ENCODE data around the gene CDC23. TPM values are rescaled to one million over a fixed set of nuclear protein-coding genes. Genes with fewer than 3 reads are reported as not detected.
"Not testable (repeated sequence)": the region's sequence is repeated elsewhere in the genome, so short reads cannot be mapped to it uniquely, and the experiment has no call there.

The CDC23 gene
- total RNA-seq, 1 donor from 2014 or later: 18.1 TPM

DNA sequence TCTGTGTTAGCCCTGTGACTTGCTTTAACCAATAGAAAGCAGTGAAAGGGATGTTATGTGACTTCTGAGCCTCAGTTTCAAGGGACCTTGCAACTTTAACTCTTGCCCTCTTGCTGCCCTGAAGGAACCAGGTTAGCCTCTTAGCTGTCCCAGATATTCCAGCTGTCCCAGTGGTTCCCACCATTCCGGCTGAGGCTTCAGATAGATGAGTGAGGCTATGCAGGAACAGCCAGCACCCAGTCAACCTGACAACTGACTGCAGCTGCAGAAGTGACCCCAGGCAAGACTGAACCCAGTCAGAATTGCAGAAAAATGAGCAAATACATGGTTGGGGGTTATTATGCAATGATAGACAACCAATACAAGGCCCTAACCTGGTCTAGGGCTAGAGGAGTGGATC is 10.4 kb upstream of the CDC23 start:
- DNase-seq (ENCODE audit: low spot score): no peak

DNA sequence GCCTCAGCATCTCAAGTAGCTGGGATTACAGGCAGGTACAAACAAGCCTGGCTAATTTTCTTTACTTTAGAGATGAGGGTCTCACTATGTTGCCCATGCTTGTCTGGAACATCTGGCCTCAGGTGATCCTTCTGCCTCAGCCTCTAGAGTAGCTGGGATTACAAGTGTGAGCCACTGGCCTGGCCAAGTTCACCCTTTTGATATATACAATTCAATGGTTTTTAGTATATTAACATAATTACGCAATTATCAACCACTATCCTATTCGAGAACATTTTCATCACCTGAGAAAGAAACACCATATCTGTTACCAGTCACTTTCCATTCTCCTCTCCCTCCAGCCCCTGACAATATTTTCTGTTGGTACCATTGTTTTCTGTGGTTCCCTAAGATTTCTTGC is 3.7 kb upstream of the CDC23 start:
- DNase-seq (ENCODE audit: low spot score): no peak

DNA sequence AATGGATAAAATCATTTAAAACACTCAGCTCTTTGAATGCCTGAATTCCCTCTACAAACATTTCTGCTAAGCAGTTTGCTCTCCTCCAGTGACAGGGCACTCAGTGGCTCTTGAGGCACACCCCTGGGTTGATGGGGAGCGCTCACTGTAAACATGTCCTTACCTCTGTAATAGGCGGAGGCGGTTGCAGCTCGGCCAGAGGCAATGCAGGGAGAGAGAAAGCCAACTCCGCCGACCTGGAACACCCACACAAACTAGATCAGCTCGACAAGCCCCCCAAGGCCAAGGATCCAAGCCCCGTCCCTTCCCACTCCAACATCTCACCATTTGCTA is 329 bp downstream of the CDC23 start:
- DNase-seq (ENCODE audit: low spot score): no peak

DNA sequence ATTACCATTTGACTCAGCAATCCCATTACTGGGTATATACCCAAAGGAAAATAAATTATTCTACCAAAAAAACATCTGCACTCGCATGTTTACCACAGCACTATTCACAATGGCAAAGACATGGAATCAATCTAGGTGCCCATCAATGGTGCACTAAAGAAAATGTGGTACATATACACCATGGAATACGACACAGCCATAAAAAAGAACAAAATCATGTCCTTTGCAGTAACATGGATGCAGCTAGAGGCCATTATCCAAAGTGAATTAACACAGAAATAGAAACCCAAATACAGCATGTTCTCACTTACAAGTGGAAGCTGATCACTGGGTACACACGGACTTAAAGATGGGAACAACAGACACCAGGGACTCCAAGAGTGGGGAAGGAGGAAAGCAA is 2.1 kb downstream of the CDC23 start:
- no peak for DNase-seq (ENCODE audit: low spot score)

DNA sequence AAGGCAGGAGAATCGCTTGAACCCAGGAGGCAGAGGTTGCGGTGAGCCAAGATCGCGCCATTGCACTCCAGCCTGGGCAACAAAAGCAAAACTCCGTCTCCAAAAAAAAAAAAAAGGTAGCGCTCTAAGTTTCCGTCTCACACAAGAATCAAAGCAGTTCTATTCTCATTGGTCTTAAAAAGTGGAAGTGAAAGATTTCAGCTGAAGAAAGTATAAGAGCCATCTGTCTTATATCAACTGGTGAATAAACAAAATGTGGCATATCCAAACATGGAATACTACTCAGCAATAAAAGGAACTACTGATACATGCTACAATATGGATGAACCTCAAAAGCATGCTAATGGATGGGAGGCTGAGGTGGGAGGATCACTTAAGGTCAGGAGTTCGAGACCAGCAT is 19.3 kb downstream of the CDC23 start:
- DNase-seq (ENCODE audit: low spot score): not testable (repeated sequence)

DNA sequence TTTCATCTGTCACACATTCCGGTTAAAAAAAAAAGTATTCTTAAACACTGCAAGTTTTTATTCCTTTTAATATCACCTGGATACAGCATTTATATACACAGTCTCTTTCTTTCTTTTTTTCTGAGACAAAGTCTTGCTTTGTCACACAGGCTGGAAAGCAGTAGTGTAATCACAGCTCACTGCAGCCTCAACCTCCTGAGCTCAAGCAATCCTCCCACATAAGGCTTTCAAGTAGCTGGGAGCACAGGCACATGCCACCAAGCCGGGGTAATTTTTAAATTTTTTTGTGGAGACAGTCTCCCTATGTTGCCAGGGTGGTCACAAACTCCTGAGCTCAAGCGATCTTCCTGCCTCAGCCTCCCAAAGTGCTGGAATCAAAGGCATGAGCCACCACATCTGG is 20.3 kb downstream of the CDC23 start:
- no peak for DNase-seq (ENCODE audit: low spot score)

DNA sequence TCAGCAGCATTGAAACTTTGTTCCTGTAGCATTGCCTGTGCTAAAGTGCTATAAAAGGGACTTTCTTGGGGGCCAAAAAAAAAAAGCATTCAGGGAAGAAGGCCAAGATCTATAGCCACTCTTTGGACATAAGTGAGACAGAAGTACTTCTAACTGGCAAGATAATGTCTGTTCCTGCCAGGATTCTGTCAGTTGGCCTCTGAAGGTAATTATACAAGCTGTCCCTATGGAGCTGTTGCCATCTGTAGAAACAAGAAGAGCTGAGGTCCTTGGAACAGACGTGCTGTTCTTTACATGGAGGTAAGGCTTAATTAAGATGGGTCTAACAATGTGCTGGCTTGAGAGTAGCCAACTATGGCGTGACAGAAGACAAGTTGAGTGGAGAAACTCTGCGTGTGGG is 24.5 kb downstream of the CDC23 start:
- DNase-seq (ENCODE audit: low spot score): no peak

DNA sequence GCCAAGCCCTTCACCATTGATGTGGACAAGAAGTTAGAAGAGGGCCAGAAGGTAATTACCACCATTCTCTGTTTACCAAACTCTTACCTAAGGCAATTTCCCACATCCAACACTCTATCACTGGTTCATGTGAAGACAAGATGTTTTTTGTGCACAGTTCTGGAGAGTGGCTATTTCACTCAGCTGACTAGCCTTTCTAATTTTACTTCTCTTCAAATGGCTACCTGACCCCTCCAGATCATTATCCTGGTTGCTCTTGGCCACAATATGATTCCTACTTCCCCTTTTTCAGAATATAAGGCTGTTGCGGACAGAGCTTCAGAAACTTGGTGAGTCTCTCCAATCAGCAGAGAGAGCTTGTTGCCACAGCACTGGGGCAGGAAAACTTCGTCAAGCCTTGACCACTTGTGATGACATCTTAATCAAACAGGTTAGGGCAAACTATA is 27.1 kb downstream of the CDC23 start:
- DNase-seq (ENCODE audit: low spot score): no peak

DNA sequence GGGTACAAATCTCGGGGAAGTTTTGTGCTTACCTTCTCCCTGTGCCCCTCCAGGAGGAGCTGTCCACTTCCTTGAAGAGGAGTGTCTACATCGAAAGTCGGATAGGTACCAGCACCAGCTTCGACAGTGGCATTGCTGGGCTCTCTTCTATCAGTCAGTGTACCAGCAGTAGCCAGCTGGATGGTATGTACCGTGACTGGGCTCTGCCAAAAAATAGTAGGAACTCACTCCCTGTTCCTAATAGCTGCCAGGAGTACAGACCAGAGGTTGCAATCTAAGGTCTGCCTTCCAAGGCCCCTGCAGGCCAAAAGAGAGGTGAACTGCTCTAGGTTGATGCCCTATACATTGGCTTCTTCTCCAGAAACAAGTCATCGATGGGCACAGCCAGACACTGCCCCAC is 30.3 kb downstream of the CDC23 start:
- no peak for DNase-seq (ENCODE audit: low spot score)

DNA sequence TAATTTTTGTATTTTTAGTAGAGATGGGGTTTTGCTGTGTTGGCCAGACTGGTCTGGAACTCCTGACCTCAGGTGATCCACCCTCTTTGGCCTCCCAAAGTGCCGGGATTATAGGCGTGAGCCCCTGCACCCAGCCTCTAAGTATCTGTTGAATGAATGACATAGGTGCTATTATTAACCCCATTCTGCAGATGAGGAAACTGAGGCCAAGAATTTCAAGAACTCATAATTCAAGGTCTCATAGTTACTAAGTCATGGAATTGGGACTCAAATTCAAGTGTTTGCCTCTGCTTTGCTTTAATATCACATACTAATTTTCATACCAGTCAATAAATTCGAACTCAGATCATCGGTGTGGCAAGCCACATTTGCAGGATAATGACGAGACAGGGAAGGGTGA is 32.3 kb downstream of the CDC23 start:
- DNase-seq (ENCODE audit: low spot score): no peak

DNA sequence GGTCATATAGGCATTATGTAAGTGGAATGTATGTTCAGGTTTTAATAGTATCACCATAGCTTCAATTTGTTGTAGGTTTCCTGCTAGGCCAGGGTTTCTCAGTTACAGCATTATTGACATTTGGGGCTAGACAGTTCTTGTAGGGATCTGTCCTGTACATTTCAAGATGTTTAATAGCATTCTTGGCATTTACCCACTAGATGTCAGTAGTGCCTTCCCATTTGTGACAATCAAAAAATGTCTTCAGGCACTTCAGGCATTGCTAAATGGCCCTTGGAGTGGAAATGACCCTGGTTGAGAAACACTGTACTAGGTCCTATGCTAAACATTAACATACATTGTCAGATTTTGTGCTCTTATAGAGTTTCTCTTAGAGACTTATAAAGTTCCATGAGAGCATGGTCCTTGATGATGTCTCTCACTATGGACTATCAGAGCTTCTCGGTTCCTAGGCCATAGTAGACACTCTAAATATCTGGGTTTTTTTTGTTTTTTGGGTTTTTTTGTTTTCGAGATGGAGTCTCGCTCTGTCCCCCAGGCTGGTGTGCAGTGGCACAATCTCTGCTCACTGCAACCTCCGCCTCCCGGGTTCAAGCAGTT is 32.8 kb downstream of the CDC23 start:
- no peak for DNase-seq (ENCODE audit: low spot score)

DNA sequence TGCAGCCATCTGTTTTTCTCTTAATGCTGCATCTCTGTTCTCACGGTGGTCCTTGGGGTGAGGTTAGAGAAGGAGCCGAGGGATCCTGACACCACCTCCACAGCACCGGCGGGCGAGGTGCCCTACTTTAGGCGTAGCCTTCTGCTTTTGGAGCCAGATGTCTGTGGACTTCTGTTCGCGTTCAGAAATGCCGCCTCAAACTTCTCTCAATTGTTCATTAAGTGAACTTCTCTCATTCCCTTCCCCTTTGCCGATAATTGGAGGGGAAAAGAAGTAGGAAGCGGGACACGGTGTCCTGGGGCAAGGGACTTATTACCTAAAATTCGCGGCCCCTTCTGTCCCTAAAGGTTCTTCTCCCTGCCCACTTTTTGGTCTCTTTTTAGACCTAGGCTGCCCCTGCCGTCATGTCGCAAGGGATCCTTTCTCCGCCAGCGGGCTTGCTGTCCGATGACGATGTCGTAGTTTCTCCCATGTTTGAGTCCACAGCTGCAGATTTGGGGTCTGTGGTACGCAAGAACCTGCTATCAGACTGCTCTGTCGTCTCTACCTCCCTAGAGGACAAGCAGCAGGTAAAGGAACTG is 33.8 kb downstream of the CDC23 start:
- DNase-seq (ENCODE audit: low spot score): no peak

DNA sequence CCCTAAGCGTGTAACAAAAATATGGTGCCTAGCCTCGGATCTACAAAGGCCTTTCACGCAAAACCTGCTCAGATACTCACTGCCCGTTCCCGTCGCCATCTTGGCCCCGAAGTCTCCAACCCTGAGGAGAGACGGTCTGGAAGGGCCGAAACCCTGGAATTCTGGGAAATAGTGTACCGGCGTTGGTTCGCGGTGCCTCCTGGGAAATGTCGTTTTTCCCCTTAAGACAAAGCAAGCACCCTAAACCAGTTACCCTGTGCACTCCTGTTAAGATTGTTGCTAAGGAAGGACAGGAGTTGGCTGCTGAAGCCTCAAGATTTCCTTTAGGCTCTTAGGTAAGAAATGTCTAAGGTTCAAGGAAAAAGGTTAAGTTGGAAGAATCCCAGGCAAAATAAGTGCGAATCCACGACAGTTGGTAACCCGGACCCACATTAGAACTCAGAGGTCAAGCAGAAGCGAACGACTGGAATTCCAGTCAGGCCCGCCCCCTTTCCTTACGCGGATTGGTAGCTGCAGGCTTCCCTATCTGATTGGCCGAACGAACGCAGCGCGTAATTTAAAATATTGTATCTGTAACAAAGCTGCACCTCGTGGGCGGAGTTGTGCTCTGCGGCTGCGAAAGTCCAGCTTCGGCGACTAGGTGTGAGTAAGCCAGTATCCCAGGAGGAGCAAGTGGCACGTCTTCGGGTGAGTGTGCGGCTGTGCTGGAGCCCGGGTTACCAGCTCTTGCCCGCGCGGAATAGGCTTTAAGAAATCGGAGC is 34.4 kb downstream of the CDC23 start, which contains the start of the genes BRD8 and KIF20A:
Gene BRD8 (minus strand): TSS at position 115 of the 761 bp plus-strand sequence. CDS start 16 bp downstream, at position 99.
Gene KIF20A (plus strand): TSS at position 597 of the 761 bp plus-strand sequence. CDS start 569 bp downstream, outside the sequence.
- peak; percentile 94 for DNase-seq (ENCODE audit: low spot score)

DNA sequence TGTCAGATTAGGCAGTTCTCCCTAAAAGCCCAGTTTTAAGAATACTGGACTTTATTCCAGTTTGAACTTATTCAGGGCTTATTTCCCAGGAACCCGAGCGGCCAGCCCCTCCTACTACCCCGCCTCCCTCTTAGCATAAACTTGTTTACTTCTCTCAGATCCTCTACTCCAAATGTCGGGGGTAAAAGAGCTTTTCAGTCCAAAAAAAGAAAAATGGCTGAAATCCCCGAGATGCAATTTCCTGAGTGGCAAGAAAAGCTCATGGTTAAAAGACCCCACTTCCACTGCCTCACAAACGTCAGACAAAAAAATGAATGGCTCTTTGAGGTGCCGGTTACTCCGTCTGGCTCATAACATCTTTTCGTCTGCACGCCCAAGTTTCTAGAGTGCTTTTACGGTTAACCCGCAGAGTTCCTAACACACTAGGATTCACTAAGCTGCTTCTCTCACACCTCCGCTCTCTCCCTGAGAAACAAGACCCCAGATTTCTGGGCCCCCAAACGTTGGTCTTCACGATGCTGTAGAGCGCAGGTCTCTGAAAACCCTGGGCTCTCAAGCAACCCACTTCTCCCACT is 35.1 kb downstream of the CDC23 start:
- no peak for DNase-seq (ENCODE audit: low spot score)

DNA sequence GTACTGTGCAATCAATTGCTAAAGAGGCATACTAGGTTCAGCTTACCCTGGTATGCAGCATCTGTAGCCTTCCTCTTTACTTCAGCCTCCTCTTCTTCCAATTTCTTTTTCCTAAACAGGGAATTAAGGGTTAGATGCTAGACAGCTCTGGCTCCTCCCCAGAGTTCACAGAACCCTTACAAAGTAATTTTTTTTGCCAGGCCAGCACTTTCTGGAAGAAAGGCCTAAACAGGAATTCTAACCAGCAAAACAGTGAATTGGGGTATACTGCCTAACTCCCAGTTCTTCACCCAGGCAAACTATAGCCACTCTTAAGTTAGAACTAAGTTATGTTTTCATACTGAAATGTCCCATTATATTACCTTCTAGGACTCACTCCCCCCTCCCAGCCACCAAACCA is 42.8 kb downstream of the CDC23 start:
- DNase-seq (ENCODE audit: low spot score): no peak

DNA sequence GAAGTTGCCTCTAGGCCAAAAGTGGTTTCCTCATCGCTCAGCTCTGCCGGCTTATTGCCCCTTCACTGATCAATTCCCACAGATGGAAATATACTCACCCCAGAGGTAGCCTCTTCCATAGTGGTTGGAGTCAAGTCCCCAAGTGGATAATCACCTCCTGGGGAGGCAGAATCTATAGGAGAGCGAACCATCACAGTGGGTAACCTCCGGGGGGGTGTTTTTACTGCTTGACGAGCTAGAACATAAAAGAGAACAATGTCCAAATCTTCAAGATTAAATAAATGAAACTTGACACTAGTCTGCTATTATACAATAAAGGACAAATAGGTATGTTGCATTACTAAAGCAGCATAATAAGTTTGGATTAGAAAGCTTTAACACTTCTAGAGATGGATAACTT is 44.0 kb downstream of the CDC23 start:
- no peak for DNase-seq (ENCODE audit: low spot score)

DNA sequence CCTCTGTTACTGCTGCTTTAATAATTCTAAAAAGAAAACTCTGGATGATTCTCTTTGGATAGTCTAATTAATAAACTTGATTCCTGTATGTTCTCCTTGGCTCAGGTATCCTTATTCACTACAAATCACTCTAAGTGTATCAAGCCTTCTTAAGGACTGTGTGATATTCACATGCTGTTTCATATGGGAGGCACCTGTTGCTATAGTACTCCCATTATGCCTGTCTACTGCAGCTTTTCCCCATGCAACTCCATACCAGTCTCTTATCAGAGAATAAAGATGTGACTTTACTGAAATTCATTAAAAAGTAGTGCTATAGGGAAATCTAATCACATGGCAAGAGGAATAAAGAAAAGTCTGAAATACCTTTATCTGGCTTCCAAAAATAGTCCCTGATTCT is 49.4 kb downstream of the CDC23 start:
- no peak for DNase-seq (ENCODE audit: low spot score)

DNA sequence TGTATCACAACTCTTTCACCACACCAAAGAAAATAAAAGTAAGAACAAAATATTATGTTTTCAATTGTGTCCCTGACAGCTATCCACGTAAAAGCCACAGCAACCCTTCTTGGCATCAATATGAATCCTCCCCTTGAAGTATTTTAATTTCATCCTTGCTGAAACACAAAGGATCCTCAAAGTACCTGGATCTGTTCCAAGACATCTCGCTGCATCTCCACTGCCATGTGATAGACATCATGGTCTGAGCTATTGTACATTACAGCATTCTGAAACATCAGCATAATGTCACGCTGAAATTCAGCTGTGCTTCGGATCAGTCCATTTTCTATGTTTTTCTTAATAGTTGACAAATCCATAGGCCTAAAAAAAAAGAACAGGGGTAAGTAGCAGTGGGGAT is 52.4 kb downstream of the CDC23 start:
- DNase-seq (ENCODE audit: low spot score): no peak

DNA sequence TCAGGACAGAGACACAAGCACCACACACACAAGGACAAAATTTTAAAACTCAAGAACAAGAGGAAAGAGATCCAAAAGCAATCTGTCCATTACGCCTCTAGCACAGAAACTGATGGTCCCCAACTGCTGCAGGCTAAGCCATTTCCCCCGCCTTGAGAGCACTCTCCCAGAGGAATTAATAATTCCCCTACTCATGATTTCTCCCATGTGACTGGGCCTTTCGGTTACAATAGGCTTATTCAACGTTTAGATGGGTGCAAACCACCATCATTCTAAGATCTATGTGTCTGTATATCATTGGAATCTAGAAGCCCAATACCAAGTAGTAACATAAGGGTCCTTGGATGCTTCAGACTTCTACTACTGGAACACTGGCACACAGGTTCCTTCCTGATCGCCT is 53.5 kb downstream of the CDC23 start:
- no peak for DNase-seq (ENCODE audit: low spot score)

DNA sequence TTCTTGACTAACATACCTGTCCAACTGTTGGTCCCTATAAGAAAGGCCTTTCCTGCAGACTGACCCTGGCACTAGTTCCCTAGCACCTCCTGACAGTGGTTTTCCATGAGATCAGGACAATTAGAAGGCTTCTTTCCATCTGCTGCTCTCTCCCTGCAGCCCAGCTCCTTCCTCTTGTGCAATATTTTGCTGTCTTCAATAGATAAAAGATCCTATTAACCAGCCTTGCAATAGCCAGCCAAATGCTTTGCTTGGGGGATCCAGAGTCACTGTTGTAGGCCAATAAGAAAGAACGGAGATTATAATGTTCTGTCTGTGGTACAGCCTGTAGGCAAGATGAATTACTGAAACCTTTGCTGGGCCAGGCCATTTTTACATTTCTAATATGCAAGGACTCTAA is 55.5 kb downstream of the CDC23 start:
- no peak for DNase-seq (ENCODE audit: low spot score)

DNA sequence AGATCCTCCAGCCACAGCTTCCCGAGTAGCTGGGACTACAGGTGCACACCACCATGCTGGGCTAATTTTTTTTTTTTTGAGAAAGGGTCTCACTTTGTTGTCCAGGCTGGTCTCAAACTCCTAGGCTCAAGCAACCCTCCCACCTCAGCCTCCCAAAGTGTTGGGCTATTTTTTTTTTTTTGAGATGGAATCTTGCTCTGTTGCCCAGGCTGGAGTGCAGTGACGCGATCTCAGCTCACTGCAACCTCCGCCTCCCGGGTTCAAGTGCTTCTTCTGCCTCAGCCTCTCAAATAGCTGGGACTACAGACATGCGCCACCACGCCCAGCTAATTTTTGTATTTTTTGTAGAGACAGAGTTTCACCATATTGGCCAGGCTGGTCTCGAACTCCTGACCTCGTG is 57.1 kb downstream of the CDC23 start:
- DNase-seq (ENCODE audit: low spot score): not testable (repeated sequence)

DNA sequence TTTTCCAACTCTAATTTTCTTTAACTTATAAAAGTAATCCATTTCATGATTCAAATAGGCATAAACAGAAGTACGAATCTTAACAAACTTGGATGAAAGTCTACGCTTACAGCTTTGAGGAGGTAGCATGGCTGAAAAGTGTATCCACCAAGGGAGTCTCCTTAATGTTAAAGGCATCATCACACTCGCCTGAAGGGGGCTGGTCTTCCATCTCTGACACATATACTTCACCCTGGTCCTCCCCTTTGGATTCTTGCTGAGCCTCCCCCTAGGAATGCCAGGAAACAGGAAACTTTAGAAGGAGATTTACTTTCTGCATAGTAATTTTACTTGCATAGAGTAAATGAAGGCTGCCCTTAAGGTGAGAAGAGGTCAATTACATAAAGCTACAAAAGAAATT is 63.6 kb downstream of the CDC23 start:
- no peak for DNase-seq (ENCODE audit: low spot score)

Measured in mesenteric fat pad (tissue), 1 donor.